Activated CD4-positive, alpha-beta memory T cell treated with anti-CD3 and anti-CD28 coated beads for 36 hours (primary cell): Measurements from ENCODE around the gene VWCE. TPM values are rescaled to one million over a fixed set of nuclear protein-coding genes. Genes with fewer than 3 reads are reported as not detected.
"Not testable (repeated sequence)": the region's sequence is repeated elsewhere in the genome, so short reads cannot be mapped to it uniquely, and the experiment has no call there.

Source experiments
- CTCF ChIA-PET: fragments of 350-600 bp; sonication (Branson Sonifier 250); formaldehyde crosslinking; loops from one replicate; lab custom pipeline; 2021; ENCODE audit warnings: antibody characterized with exemption, inconsistent platforms; lab: Charles Lee
- POLR2A ChIA-PET: fragments of 350-600 bp; sonication (Branson Sonifier 250); formaldehyde crosslinking; loops from one replicate; lab custom pipeline; 2021; ENCODE audit warnings: antibody characterized with exemption; lab: Charles Lee
- DNase-seq: peaks from one replicate; pipeline ENCODE4 v3.0.0-alpha.2; 2020
- H3K27ac Mint-ChIP-seq: one replicate; pipeline ENCODE4 v1.8.0; 2021; ENCODE audit warnings: mixed read lengths
- H3K27me3 Mint-ChIP-seq: one replicate; pipeline ENCODE4 v1.8.0; 2021; ENCODE audit warnings: mixed read lengths
- H3K36me3 Mint-ChIP-seq: one replicate; pipeline ENCODE4 v1.8.0; 2021; ENCODE audit warnings: mixed read lengths
- H3K4me1 Mint-ChIP-seq: one replicate; pipeline ENCODE4 v1.8.0; 2021; ENCODE audit warnings: low read depth, mixed read lengths
- H3K4me3 Mint-ChIP-seq: one replicate; pipeline ENCODE4 v1.8.0; 2021; ENCODE audit warnings: mild to moderate bottlenecking, mixed read lengths
- H3K9me3 Mint-ChIP-seq: one replicate; pipeline ENCODE4 v1.8.0; 2021; ENCODE audit warnings: mixed read lengths
- intact Hi-C: fragments of 100-400 bp; cut with micrococcal nuclease; formaldehyde crosslinking; loops from one replicate; pipeline ENCODE4 v1.15.1; 2023
- total RNA-seq, 2 experiments: library from RNA; stranded (reverse); gene quantifications; one replicate each; pipeline ENCODE4 v1.2.3, GENCODE V29; 2021

VWCE gene
- total RNA-seq, 2 experiments from 2014 or later: 1.1 to 1.4 TPM

GRCh38 chr11:61267437-61267841, 27.7 kb downstream of the VWCE start:
- Mint-ChIP-seq H3K9me3 (no peaks in the 10 kb centered on the region), H3K36me3 (no peaks in the 10 kb centered on the region), H3K27me3 (peaks cover 2% of the 10 kb centered on the region), H3K4me1 (peaks cover 6% of the 10 kb centered on the region), H3K4me3 (no peak overlapping the region), H3K27ac (no peak overlapping the region)
- intact Hi-C loops: no loop called here
- ChIA-PET CTCF (interaction anchor here (1.0 kb wide), 1 partner anchor 12 kb away, joined by 3 read pairs; no protein-coding TSS in a partner anchor), POLR2A (no interaction called here)
- DNase-seq: no peak

- H3K36me3 Mint-ChIP-seq: no peaks in the 10 kb centered on the region
- POLR2A ChIA-PET: no interaction called here
These were observed 28.5 kb downstream of the VWCE start for GRCh38 chr11:61266602-61267001.

GRCh38 chr11:61265357-61265756, 29.8 kb downstream of the VWCE start:
- Mint-ChIP-seq H3K4me3 (no peak overlapping the region), H3K9me3 (no peaks in the 10 kb centered on the region), H3K27ac (no peak overlapping the region), H3K27me3 (peaks cover 4% of the 10 kb centered on the region), H3K4me1 (peaks cover 2% of the 10 kb centered on the region), H3K36me3 (no peaks in the 10 kb centered on the region)
- intact Hi-C loops: no loop called here
- DNase-seq: no peak
- CTCF ChIA-PET: no interaction called here
- POLR2A ChIA-PET: no interaction called here

More at GRCh38 chr11:61266602-61267001, 28.5 kb downstream of the VWCE start:
- Mint-ChIP-seq H3K27ac (no peak overlapping the region), H3K27me3 (peaks cover 2% of the 10 kb centered on the region), H3K9me3 (no peaks in the 10 kb centered on the region), H3K4me3 (no peak overlapping the region), H3K4me1 (peaks cover 6% of the 10 kb centered on the region)
- CTCF ChIA-PET: no interaction called here
- no peak for DNase-seq
- intact Hi-C loops: no loop called here

- Mint-ChIP-seq H3K9me3 (no peaks in the 10 kb centered on the region), H3K27ac (no peak overlapping the region), H3K27me3 (peaks cover 4% of the 10 kb centered on the region), H3K4me3 (no peak overlapping the region), H3K4me1 (no peaks in the 10 kb centered on the region), H3K36me3 (no peaks in the 10 kb centered on the region)
- intact Hi-C loops: no loop called here
- DNase-seq: no peak
- POLR2A ChIA-PET: no interaction called here
- CTCF ChIA-PET: interaction anchor here (0.9 kb wide), 1 partner anchor 12 kb away, joined by 4 read pairs; no protein-coding TSS in a partner anchor
These were observed 30.3 kb downstream of the VWCE start for GRCh38 chr11:61264795-61265194.

DNA sequence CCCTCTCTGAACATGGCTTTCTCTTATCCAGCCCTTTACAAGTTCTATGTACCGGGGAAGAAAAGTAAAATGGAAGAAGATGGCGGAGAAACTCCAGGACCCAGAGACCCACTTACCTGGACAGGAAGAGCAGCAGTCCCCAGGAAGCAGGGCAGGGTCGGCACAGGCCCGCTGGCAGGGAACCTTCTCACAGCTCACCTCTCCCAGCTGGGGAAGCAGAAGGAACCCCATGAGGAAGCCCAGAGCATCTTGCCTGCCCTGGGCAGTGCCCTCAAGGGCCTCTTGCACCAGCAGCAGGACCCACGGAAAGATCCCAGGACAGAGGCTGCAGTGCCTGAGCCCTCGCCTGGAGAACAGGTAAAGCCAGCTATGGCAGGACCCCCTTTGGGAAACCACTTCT, 30.7 kb downstream of the VWCE start:
- Mint-ChIP-seq H3K4me1 (no peaks in the 10 kb centered on the region), H3K36me3 (no peaks in the 10 kb centered on the region), H3K4me3 (no peak overlapping the region), H3K27me3 (peaks cover 4% of the 10 kb centered on the region), H3K9me3 (no peaks in the 10 kb centered on the region), H3K27ac (no peak overlapping the region)
- no peak for DNase-seq
- intact Hi-C loops: no loop called here
- ChIA-PET POLR2A (no interaction called here), CTCF (interaction anchor here (0.9 kb wide), 1 partner anchor 11 kb away, joined by 4 read pairs; no protein-coding TSS in a partner anchor)

DNA sequence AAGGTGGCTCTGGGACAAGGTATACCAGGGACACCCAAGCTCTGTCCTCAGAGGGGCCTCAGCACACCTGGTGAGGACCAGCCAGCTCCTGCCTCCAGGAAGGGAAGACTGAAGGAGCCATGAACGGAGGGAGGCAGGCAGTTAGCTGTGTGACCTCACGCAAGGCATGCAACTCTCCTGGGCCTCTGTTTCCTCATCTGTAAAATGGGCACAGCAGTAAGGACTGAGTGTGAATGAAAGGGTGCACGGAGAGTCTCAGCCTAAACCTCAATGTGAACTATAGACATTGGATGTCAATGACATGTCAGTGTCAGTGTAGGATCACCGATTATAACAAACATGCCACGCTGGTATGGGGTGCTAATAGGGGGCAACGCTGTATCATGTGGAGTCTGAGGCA, 35.8 kb downstream of the VWCE start:
- no peak for DNase-seq
- H3K27me3 Mint-ChIP-seq: peaks cover 2% of the 10 kb centered on the region
- H3K9me3 Mint-ChIP-seq: no peaks in the 10 kb centered on the region
- H3K27ac Mint-ChIP-seq: no peak overlapping the region
- H3K4me3 Mint-ChIP-seq: no peak overlapping the region
- ChIA-PET CTCF (interaction anchor here (1.2 kb wide), 1 partner anchor 126 kb away, joined by 3 read pairs; no protein-coding TSS in a partner anchor), POLR2A (no interaction called here)
- no peaks in the 10 kb centered on the region for H3K36me3 Mint-ChIP-seq
- no peaks in the 10 kb centered on the region for H3K4me1 Mint-ChIP-seq
- intact Hi-C loops: no loop called here

- DNase-seq: no peak
- Mint-ChIP-seq H3K9me3 (no peaks in the 10 kb centered on the region), H3K4me1 (no peaks in the 10 kb centered on the region), H3K27me3 (peaks cover 2% of the 10 kb centered on the region), H3K36me3 (no peaks in the 10 kb centered on the region), H3K4me3 (no peak overlapping the region), H3K27ac (no peak overlapping the region)
- ChIA-PET CTCF (interaction anchor here (1.2 kb wide), 1 partner anchor 127 kb away, joined by 3 read pairs; no protein-coding TSS in a partner anchor), POLR2A (no interaction called here)
- intact Hi-C loops: no loop called here
These were observed 36.6 kb downstream of the VWCE start for GRCh38 chr11:61258546-61258945.

DNA sequence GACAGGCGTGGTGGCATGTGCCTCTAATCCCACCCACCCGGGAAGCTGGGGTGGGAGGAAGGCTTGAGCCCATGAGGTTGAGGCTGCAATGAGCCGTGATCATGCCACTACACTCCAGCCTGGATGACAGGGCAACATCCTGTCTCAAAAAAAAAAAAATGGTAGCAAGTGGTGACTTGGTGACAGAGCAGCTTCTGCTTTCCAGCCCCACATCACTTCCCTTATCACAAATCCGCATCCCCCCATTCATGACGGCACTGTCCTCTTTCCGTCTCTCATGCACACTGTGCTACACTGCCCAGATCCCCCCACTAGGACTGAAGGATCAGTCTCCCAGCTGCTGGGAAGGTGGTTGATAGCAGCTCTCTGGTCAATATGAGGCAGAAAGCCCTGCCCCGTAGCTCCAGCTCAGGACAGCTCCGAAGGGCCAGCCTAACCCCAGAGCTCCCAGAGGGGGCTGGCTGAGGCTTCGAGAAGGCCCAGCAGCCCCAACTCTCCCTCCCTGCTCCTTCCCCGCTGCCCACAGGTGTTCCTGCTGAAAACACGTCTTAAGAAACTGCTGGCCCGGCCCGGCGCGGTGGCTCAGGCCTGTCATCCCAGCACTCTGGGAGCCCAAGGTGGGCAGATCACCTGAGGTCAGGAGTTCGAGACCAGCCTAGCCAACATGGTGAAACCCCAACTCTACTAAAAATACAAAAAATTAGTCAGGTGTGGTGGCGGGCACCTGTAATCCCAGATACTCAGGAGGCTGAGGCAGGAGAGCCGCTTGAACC, 38.2 kb downstream of the VWCE start:
- Mint-ChIP-seq H3K27me3 (peaks cover 2% of the 10 kb centered on the region), H3K4me1 (no peaks in the 10 kb centered on the region), H3K36me3 (no peaks in the 10 kb centered on the region), H3K27ac (no peak overlapping the region), H3K9me3 (no peaks in the 10 kb centered on the region), H3K4me3 (no peak overlapping the region)
- intact Hi-C loops: no loop called here
- ChIA-PET POLR2A (no interaction called here), CTCF (interaction anchor here (0.9 to 4.3 kb wide), 2 partner anchors 38 to 646 kb away, joined by 3 to 48 read pairs; partner anchors contain the start of gene VWCE)
- DNase-seq: no peak

DNA sequence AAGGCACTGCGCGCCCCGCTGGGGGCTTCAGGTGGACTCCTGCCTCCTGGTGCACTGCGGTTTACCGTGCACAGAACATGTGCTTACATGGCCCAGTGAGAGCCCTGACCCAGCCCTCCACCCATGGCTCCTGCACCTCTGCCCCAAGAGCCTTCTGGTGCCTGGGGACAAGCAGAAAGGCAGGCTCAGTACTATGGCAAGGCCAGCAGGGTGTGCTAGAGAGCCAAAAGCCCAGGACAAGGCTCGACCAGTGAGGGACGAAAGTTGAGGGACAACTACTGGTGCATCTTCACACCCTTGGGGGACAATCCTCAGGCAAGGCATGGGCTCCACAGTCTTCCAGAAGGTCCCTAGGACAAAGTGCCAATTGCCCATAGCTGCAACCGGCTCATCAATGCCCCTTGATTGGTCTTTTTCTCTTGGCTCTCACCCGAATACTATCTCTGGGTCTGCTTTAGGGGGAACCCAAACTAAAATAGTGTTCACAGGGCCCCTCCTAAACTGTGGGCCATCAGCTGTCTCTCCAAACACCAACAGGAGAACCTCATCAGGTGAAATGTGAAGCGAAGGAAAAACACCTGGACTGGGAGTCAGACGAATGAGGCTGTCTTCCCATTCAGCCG, 40.6 kb downstream of the VWCE start:
- POLR2A ChIA-PET: interaction anchor here (0.7 kb wide), 1 partner anchor 40 kb away, joined by 3 read pairs; the partner anchor contains the start of gene VWCE
- peak; percentile 80 for DNase-seq
- no peaks in the 10 kb centered on the region for H3K36me3 Mint-ChIP-seq
- no peak overlapping the region for H3K4me3 Mint-ChIP-seq
- no peak overlapping the region for H3K27ac Mint-ChIP-seq
- H3K4me1 Mint-ChIP-seq: no peaks in the 10 kb centered on the region
- H3K9me3 Mint-ChIP-seq: no peaks in the 10 kb centered on the region
- CTCF ChIA-PET: interaction anchor here (0.6 to 4.9 kb wide), 20 partner anchors 8 to 424 kb away, joined by 3 to 60 read pairs (median 4); partner anchors contain the start of genes CYB561A3 and VWCE
- intact Hi-C loops: loop anchor here (1.0 kb wide), 1 partner anchor 40 kb away; no protein-coding TSS in a partner anchor
- H3K27me3 Mint-ChIP-seq: no peaks in the 10 kb centered on the region

DNA sequence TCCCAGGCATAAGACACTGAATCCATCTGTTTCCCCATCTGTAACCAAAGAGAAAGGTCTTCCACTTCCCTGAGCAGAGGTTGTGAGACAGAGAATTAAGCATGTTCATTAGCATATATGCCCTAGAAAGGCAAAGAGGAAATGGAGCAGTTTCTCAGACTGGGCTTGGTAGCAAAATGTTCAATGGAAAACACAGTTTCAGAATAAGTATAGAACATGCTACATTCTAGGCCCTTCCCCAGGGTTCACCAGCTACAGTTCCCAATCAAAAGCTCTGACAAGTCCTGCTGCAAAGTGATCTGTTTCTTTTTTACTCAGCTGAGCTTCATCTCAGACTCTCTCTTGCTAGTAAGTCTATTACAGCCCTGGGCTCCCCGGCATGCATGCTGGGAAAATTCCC, 42.8 kb downstream of the VWCE start:
- DNase-seq, H3K9me3 Mint-ChIP-seq, H3K4me3 Mint-ChIP-seq, H3K27me3 Mint-ChIP-seq, intact Hi-C loops, H3K36me3 Mint-ChIP-seq, H3K4me1 Mint-ChIP-seq, H3K27ac Mint-ChIP-seq, POLR2A ChIA-PET: not testable (repeated sequence)
- CTCF ChIA-PET: interaction anchor here (1.2 to 4.9 kb wide), 4 partner anchors 12 to 133 kb away, joined by 4 to 60 read pairs (median 6); partner anchors contain the start of gene VWCE

DNA sequence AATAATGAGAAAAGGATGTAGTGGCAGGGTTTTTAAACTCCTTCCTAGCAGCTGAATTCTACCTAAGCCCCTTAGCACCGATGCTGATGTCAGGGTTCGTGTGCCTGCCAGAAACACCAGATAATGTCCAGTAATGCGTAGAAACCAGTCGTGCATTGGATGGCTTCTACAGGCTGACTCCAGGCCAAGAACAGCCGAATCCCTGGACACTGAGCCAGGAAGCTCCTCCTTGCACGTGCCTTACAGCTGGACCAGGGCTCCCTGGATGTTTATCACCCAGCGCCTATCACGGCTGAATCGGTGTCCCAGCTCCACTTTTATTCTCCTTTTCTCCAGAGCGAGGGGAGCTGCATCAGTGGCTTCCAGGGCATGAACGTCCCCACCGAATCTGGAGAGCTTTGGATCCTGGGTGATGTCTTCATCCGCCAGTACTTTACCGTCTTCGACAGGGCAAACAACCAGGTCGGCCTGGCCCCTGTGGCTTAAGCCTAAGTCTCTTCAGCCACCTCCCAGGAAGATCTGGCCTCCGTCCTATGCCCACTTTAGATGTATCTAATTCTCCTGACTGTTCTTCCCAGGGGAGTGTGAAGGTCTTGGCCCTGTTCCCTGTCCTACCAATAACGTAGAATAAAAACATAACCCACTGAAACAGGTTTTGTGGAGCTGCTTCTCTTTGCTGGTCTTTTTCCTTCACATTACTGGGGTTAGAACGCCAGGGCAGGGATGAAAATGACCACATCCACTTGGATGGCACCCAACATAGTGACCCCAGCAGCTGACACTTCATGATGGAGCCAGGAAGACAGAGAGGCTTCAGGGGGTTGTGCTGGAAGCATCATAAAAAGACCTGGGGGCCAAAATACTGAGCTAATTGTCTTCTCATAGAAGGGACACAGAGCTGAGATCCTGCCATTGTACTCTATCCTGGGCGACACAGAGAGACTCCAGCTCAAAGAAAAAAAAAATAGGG, 44.0 kb downstream of the VWCE start:
- H3K4me1 Mint-ChIP-seq, H3K27me3 Mint-ChIP-seq, H3K9me3 Mint-ChIP-seq, H3K4me3 Mint-ChIP-seq, H3K36me3 Mint-ChIP-seq, intact Hi-C loops, POLR2A ChIA-PET, H3K27ac Mint-ChIP-seq, DNase-seq: not testable (repeated sequence)
- CTCF ChIA-PET: interaction anchor here (0.7 to 4.9 kb wide), 4 partner anchors 43 to 419 kb away, joined by 4 to 60 read pairs (median 6); partner anchors contain the start of gene VWCE
